ENCODE results near the gene HDDC3. TPM values are rescaled to one million over a fixed set of nuclear protein-coding genes. Genes with fewer than 3 reads are reported as not detected.

HDDC3 gene

DNA sequence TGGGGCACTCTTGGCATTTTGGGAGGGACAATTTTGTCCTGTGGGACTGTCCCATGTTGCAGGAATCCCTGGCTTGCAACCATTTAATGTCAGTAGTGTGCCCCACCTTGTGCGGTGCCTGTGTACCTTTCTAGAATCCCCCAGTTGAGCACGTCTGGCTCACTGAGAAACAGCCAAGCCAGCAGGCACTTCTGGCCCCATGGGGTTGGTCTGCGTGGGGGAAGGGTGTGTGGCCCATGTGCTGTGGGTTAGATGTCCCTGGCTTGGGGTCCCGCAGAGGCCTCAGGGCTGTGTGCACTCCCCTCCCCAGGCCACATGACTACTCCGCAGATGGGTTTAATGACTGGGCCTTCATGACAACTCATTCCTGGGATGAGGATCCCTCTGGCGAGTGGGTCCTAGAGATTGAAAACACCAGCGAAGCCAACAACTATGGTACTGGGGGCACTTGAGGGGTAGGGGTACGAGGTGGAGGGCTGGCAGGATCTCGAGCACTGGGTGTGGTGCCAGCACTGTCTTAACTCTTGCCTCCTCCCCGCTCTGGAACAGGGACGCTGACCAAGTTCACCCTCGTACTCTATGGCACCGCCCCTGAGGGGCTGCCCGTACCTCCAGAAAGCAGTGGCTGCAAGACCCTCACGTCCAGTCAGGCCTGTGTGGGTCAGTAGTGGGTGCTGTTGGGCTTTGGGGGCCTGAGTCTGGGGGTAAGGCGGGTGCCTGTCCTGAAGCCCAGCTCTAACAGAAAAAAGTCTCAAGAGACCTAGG is 51.8 kb downstream of the HDDC3 start:
- Histone ChIP-seq H2BK120ac (ENCODE audit: low read depth, low read length) (no peak overlapping the region), H3K9ac (ENCODE audit: low read length) (no peak overlapping the region), H2BK12ac (ENCODE audit: low read length in 2 of 2) (no peak overlapping the region), H3K9me3 (ENCODE audit: control insufficient read depth, low read length) (no peaks in the 10 kb centered on the region), H3K27me3 (ENCODE audit: control insufficient read depth in 1 of 2, insufficient read depth in 1 of 2, low read length in 2 of 2) (no peaks in the 10 kb centered on the region), H2BK5ac (ENCODE audit: low read depth, low read length, poor library complexity, severe bottlenecking) (no peak overlapping the region), H3K27ac (ENCODE audit: low read length, poor library complexity, severe bottlenecking) (no peak overlapping the region), H2BK15ac (ENCODE audit: low read depth, poor library complexity, severe bottlenecking) (no peak overlapping the region), H4K8ac (ENCODE audit: low read length) (no peak overlapping the region), H2AFZ (ENCODE audit: low read depth, low read length) (no peak overlapping the region), H3K4ac (ENCODE audit: low read depth in 1 of 2, low read length in 2 of 2) (no peak overlapping the region), H3K14ac (ENCODE audit: low read length in 2 of 2) (no peak overlapping the region), H3K4me3 (ENCODE audit: insufficient read depth in 1 of 2, low read depth in 1 of 2, low read length in 2 of 2) (no peak overlapping the region), H3K36me3 (ENCODE audit: control insufficient read depth in 1 of 2, insufficient read depth in 2 of 2, low read depth in 1 of 2, low read length in 2 of 2) (peaks cover 72 to 73% of the 10 kb centered on the region in 2 experiments), H3K4me2 (ENCODE audit: low read length, poor library complexity, severe bottlenecking) (no peak overlapping the region), H4K91ac (ENCODE audit: low read length) (no peak overlapping the region), H3K79me1 (replicated peaks; ENCODE audit: low read length, poor library complexity, severe bottlenecking) (peaks cover 29% of the 10 kb centered on the region), H3K4me1 (ENCODE audit: control insufficient read depth, insufficient read depth, low read depth, low read length) (peaks cover 21% of the 10 kb centered on the region), H3K23ac (ENCODE audit: low read length in 2 of 2) (no peak overlapping the region), H3K18ac (ENCODE audit: low read depth in 1 of 2, low read length in 2 of 2) (no peak overlapping the region), H2AK5ac (ENCODE audit: low read length, severe bottlenecking) (no peak overlapping the region)
- 93% methylated on average over 16 of the region's 16 CpGs for WGBS
- no peak for DNase-seq

Small RNA genes within 50 kb of the gene (small RNA-seq; reads per million reads assigned to genes)
- gene RF00019 (ENCODE audit: low read depth) = not detected

Data from mesenchymal stem cell (in vitro differentiated cells and primary cell).